Measurements from ENCODE around the gene NFE2. TPM values are rescaled to one million over a fixed set of nuclear protein-coding genes. Genes with fewer than 3 reads are reported as not detected.

The NFE2 gene
- total and polyA plus RNA-seq, 7 experiments from 2014 or later = 0.61 to 23.3 (median 2.0) TPM; not detected in 4

GRCh38 chr12:54253240-54253639 lies 47.6 kb downstream of the NFE2 start:
- Histone ChIP-seq H3K36me3 (ENCODE audit: control insufficient read depth in 2 of 3, insufficient read depth in 3 of 3, low read length in 3 of 3) (peaks cover 0 to 41% (median 3%) of the 10 kb centered on the region in 3 experiments), H3K4me3 (ENCODE audit: low read length) (no peak overlapping the region), H3K27me3 (ENCODE audit: control insufficient read depth in 2 of 2, insufficient read depth in 2 of 2, low read length in 2 of 2) (no peaks in the 10 kb centered on the region), H3K9me3 (ENCODE audit: control insufficient read depth in 2 of 3, low read length in 3 of 3) (no peaks in the 10 kb centered on the region), H3K4me1 (ENCODE audit: control insufficient read depth in 2 of 2, insufficient read depth in 2 of 2, low read length in 2 of 2) (no peaks in the 10 kb centered on the region), H3K27ac (ENCODE audit: low read depth, low read length) (no peak overlapping the region)
- CTCF ChIA-PET = interaction anchor here (0.6 to 1.5 kb wide), 5 partner anchors 109 to 199 kb away, joined by 3 to 8 read pairs (median 4); no protein-coding TSS in a partner anchor
- Mint-ChIP-seq H3K4me1 (peaks cover 7 to 31% (median 20%) of the 10 kb centered on the region in 7 donors), H3K4me3 (no peak overlapping the region), H3K27ac (no peak overlapping the region), H3K27me3 (no peaks in the 10 kb centered on the region), H3K9me3 (peaks cover 0 to 2% (median 0%) of the 10 kb centered on the region in 11 donors), H3K36me3 (peaks cover 0 to 44% (median 26%) of the 10 kb centered on the region in 5 donors)
- intact Hi-C loops (cut with micrococcal nuclease) = no loop called here
- POLR2A ChIA-PET = interaction anchor here (1.4 to 1.6 kb wide), 2 partner anchors 27 to 115 kb away, joined by 3 to 5 read pairs; partner anchors contain the start of genes CBX5 and HNRNPA1
- ATAC-seq (no peak), DNase-seq (no peak)

GRCh38 chr12:54251667-54252284 lies 49.0 kb downstream of the NFE2 start:
- H3K27me3 Mint-ChIP-seq = no peaks in the 10 kb centered on the region
- H3K36me3 Mint-ChIP-seq = peaks cover 0 to 42% (median 28%) of the 10 kb centered on the region in 5 donors
- peak overlapping the region in 1 of 10 donors; percentile 18 for H3K4me3 Mint-ChIP-seq
- ATAC-seq (peak; percentile 75), DNase-seq (peak in 7 of 9 donors; percentile 9 to 54 (median 47))
- intact Hi-C loops (cut with micrococcal nuclease) = loop anchor here (1.0 to 2.0 kb wide), 7 partner anchors 27 to 128 kb away; no protein-coding TSS in a partner anchor
- peaks cover 0 to 39% (median 3%) of the 10 kb centered on the region in 3 experiments for H3K36me3 ChIP-seq (ENCODE audit: control insufficient read depth in 2 of 3, insufficient read depth in 3 of 3, low read length in 3 of 3)
- peak overlapping the region in 2 of 9 donors; percentile 48 to 76 for H3K27ac Mint-ChIP-seq
- H3K9me3 Mint-ChIP-seq = peaks cover 0 to 2% (median 0%) of the 10 kb centered on the region in 11 donors
- no peaks in the 10 kb centered on the region for H3K9me3 ChIP-seq (ENCODE audit: control insufficient read depth in 2 of 3, low read length in 3 of 3)
- CTCF ChIA-PET = interaction anchor here (0.6 to 1.5 kb wide), 20 partner anchors 9 to 848 kb away, joined by 3 to 8 read pairs (median 4); partner anchors contain the start of genes CBX5 and COPZ1
- no peak overlapping the region for H3K4me3 ChIP-seq (ENCODE audit: low read length)
- H3K4me1 Mint-ChIP-seq = peaks cover 7 to 23% (median 17%) of the 10 kb centered on the region in 7 donors
- no peak overlapping the region for H3K27ac ChIP-seq (ENCODE audit: low read depth, low read length)
- no peaks in the 10 kb centered on the region for H3K4me1 ChIP-seq (ENCODE audit: control insufficient read depth in 2 of 2, insufficient read depth in 2 of 2, low read length in 2 of 2)
- POLR2A ChIA-PET = interaction anchor here (1.1 to 2.3 kb wide), 5 partner anchors 9 to 116 kb away, joined by 3 to 13 read pairs (median 5); partner anchors contain the start of genes CBX5 and HNRNPA1
- H3K27me3 ChIP-seq (ENCODE audit: control insufficient read depth in 2 of 2, insufficient read depth in 2 of 2, low read length in 2 of 2) = no peaks in the 10 kb centered on the region

- DNase-seq (peak in 1 of 9 donors; percentile 2), ATAC-seq (no peak)
- no peaks in the 10 kb centered on the region for H3K27me3 Mint-ChIP-seq
- peaks cover 0 to 35% (median 28%) of the 10 kb centered on the region in 5 donors for H3K36me3 Mint-ChIP-seq
- ChIA-PET CTCF (interaction anchor here (0.6 to 1.5 kb wide), 4 partner anchors 110 to 131 kb away, joined by 3 to 5 read pairs (median 3); no protein-coding TSS in a partner anchor), POLR2A (interaction anchor here (1.1 to 1.8 kb wide), 3 partner anchors 10 to 110 kb away, joined by 3 to 5 read pairs (median 5); partner anchors contain the start of gene CBX5)
- peaks cover 0 to 36% (median 3%) of the 10 kb centered on the region in 3 experiments for H3K36me3 ChIP-seq (ENCODE audit: control insufficient read depth in 2 of 3, insufficient read depth in 3 of 3, low read length in 3 of 3)
- peak overlapping the region in 3 of 10 donors; percentile 4 to 51 (median 18) for H3K4me3 Mint-ChIP-seq
- H3K9me3 ChIP-seq (ENCODE audit: control insufficient read depth in 2 of 3, low read length in 3 of 3) = no peaks in the 10 kb centered on the region
- no peaks in the 10 kb centered on the region for H3K27me3 ChIP-seq (ENCODE audit: control insufficient read depth in 2 of 2, insufficient read depth in 2 of 2, low read length in 2 of 2)
- H3K27ac ChIP-seq (ENCODE audit: low read depth, low read length) = no peak overlapping the region
- H3K27ac Mint-ChIP-seq = peak overlapping the region in 5 of 9 donors; percentile 19 to 75 (median 52)
- no peaks in the 10 kb centered on the region for H3K4me1 ChIP-seq (ENCODE audit: control insufficient read depth in 2 of 2, insufficient read depth in 2 of 2, low read length in 2 of 2)
- H3K4me1 Mint-ChIP-seq = peaks cover 7 to 23% (median 16%) of the 10 kb centered on the region in 7 donors
- no peak overlapping the region for H3K4me3 ChIP-seq (ENCODE audit: low read length)
- intact Hi-C loops (cut with micrococcal nuclease) = no loop called here
- H3K9me3 Mint-ChIP-seq = peaks cover 0 to 2% (median 0%) of the 10 kb centered on the region in 11 donors
Measured at GRCh38 chr12:54249489-54249888, 51.3 kb downstream of the NFE2 start.

GRCh38 chr12:54246011-54246641 lies 54.7 kb downstream of the NFE2 start:
- ChIA-PET CTCF (no interaction called here), POLR2A (interaction anchor here (0.7 to 0.9 kb wide), 2 partner anchors 9 to 18 kb away, joined by 3 to 6 read pairs; no protein-coding TSS in a partner anchor)
- intact Hi-C loops (cut with micrococcal nuclease) = no loop called here
- no peak overlapping the region for H3K4me3 Mint-ChIP-seq
- H3K4me1 Mint-ChIP-seq = peaks cover 5 to 21% (median 13%) of the 10 kb centered on the region in 7 donors
- peaks cover 0 to 49% (median 5%) of the 10 kb centered on the region in 3 experiments for H3K36me3 ChIP-seq (ENCODE audit: control insufficient read depth in 2 of 3, insufficient read depth in 3 of 3, low read length in 3 of 3)
- H3K27me3 Mint-ChIP-seq = no peaks in the 10 kb centered on the region
- ATAC-seq = no peak
- H3K9me3 Mint-ChIP-seq = peaks cover 0 to 2% (median 0%) of the 10 kb centered on the region in 11 donors
- H3K4me3 ChIP-seq (ENCODE audit: low read length) = no peak overlapping the region
- H3K9me3 ChIP-seq (ENCODE audit: control insufficient read depth in 2 of 3, low read length in 3 of 3) = no peaks in the 10 kb centered on the region
- peak overlapping the region in 1 of 9 donors; percentile 6 for H3K27ac Mint-ChIP-seq
- no peaks in the 10 kb centered on the region for H3K4me1 ChIP-seq (ENCODE audit: control insufficient read depth in 2 of 2, insufficient read depth in 2 of 2, low read length in 2 of 2)
- no peak for DNase-seq
- H3K36me3 Mint-ChIP-seq = peaks cover 3 to 33% (median 28%) of the 10 kb centered on the region in 5 donors
- no peak overlapping the region for H3K27ac ChIP-seq (ENCODE audit: low read depth, low read length)
- no peaks in the 10 kb centered on the region for H3K27me3 ChIP-seq (ENCODE audit: control insufficient read depth in 2 of 2, insufficient read depth in 2 of 2, low read length in 2 of 2)

Small RNAs within 50 kb of the gene (microRNA-seq; reads per million reads assigned to microRNA genes)
- 86.6 reads per million, percentile 53 among the genes with 10 or more reads in this experiment for gene MIR148B (ENCODE audit: borderline microRNAs expressed)

Other genes with a start within 250 kb of the NFE2 start
- gene HOXC4, start 247.2 kb downstream of the NFE2 start, total RNA-seq = under 1 TPM in 2 of 5 experiments, not detected in 3; 0.24 to 0.98 TPM
- gene HOXC4, start 247.2 kb downstream of the NFE2 start, polyA plus RNA-seq = not detected
- gene SMUG1, start 112.0 kb downstream of the NFE2 start, total RNA-seq = 10 to 100 TPM in 4 of 5 experiments, 1 to 10 TPM in 1; 9.4 to 29.9 (median 22.2) TPM
- gene SMUG1, start 112.0 kb downstream of the NFE2 start, polyA plus RNA-seq = 10 to 100 TPM; 20.6 to 25.0 TPM
- gene CBX5, start 20.9 kb downstream of the NFE2 start, total RNA-seq = 100 to 1,000 TPM in 1 of 5 experiments, 10 to 100 TPM in 4; 40.3 to 133 (median 77.2) TPM
- 10 to 100 TPM; 28.2 to 34.5 TPM for gene CBX5, start 20.9 kb downstream of the NFE2 start, polyA plus RNA-seq
- gene HNRNPA1, start 20.3 kb downstream of the NFE2 start, total RNA-seq = 1,000 to 10,000 TPM; 1,019 to 1,660 (median 1,193) TPM
- 1,000 to 10,000 TPM in 1 of 2 donors, 100 to 1,000 TPM in 1; 933 to 1,045 TPM for gene HNRNPA1, start 20.3 kb downstream of the NFE2 start, polyA plus RNA-seq
- gene COPZ1, start 24.1 kb upstream of the NFE2 start, total RNA-seq = 100 to 1,000 TPM in 1 of 5 experiments, 10 to 100 TPM in 4; 47.5 to 141 (median 80.0) TPM
- gene COPZ1, start 24.1 kb upstream of the NFE2 start, polyA plus RNA-seq = 100 to 1,000 TPM; 131 to 171 TPM
- gene GPR84, start 63.5 kb upstream of the NFE2 start, total RNA-seq = 10 to 100 TPM in 1 of 5 experiments, 1 to 10 TPM in 2, not detected in 2; 1.2 to 13.1 (median 3.9) TPM
- not detected for gene GPR84, start 63.5 kb upstream of the NFE2 start, polyA plus RNA-seq
- gene ZNF385A, start 83.7 kb upstream of the NFE2 start, total RNA-seq = 10 to 100 TPM in 1 of 5 experiments, 1 to 10 TPM in 4; 1.3 to 69.9 (median 1.4) TPM
- gene ZNF385A, start 83.7 kb upstream of the NFE2 start, polyA plus RNA-seq = under 1 TPM; 0.39 to 0.78 TPM
- gene ITGA5, start 118.3 kb upstream of the NFE2 start, total RNA-seq = 100 to 1,000 TPM in 4 of 5 experiments, 10 to 100 TPM in 1; 73.9 to 169 (median 145) TPM
- 10 to 100 TPM; 26.5 to 82.4 TPM for gene ITGA5, start 118.3 kb upstream of the NFE2 start, polyA plus RNA-seq
- 1 to 10 TPM; 1.9 to 9.5 (median 2.5) TPM for gene GTSF1, start 172.6 kb upstream of the NFE2 start, total RNA-seq
- 10 to 100 TPM; 13.5 to 15.1 TPM for gene GTSF1, start 172.6 kb upstream of the NFE2 start, polyA plus RNA-seq
- gene NCKAP1L, start 196.7 kb upstream of the NFE2 start, total RNA-seq = 100 to 1,000 TPM; 111 to 184 (median 128) TPM
- gene NCKAP1L, start 196.7 kb upstream of the NFE2 start, polyA plus RNA-seq = 10 to 100 TPM; 71.2 to 93.2 TPM
- 10 to 100 TPM in 2 of 5 experiments, 1 to 10 TPM in 3; 3.3 to 22.3 (median 9.4) TPM for gene PDE1B, start 248.6 kb upstream of the NFE2 start, total RNA-seq
- 1 to 10 TPM in 1 of 2 donors, under 1 TPM in 1; 0.18 to 5.7 TPM for gene PDE1B, start 248.6 kb upstream of the NFE2 start, polyA plus RNA-seq

Measured in naive thymus-derived CD4-positive, alpha-beta T cell (primary cell).